GM23338 (cell line): ENCODE results near the gene SLCO4A1. TPM values are rescaled to one million over a fixed set of nuclear protein-coding genes. Genes with fewer than 3 reads are reported as not detected.

ENCODE experiments used
- ATAC-seq: fragments of 200-7000 bp; cut with Tn5 transposase; 3 replicates; pipeline ENCODE4 v1.9.1; 2020
- DNase-seq: peaks from one replicate; pipeline ENCODE4 v3.0.0-alpha.2; 2015; ENCODE audit warnings: low spot score
- H2AFZ ChIP-seq: fragments of 200-600 bp; sonication (generic); 2 replicates; pipeline ENCODE4 v1.8.0; 2016; ENCODE audit warnings: antibody characterized with exemption, mild to moderate bottlenecking, moderate library complexity
- H3F3A ChIP-seq: fragments of 200-600 bp; sonication (generic); replicated peaks from 2 replicates; pipeline ENCODE4 v1.8.0; 2017; ENCODE audit warnings: antibody characterized with exemption, mixed run types, low read depth
- H3K27ac ChIP-seq: fragments of 200-600 bp; sonication (generic); 2 replicates; pipeline ENCODE4 v1.6.1; 2016; ENCODE audit warnings: low read depth
- H3K27me3 ChIP-seq: fragments of 200-600 bp; sonication (generic); 2 replicates; pipeline ENCODE4 v1.8.0; 2016; ENCODE audit warnings: mild to moderate bottlenecking, mixed run types, moderate library complexity; ENCODE audit not compliant: insufficient read depth
- H3K36me3 ChIP-seq: fragments of 200-600 bp; sonication (generic); 2 replicates; pipeline ENCODE4 v1.8.0; 2016; ENCODE audit warnings: mild to moderate bottlenecking; ENCODE audit not compliant: insufficient read depth
- H3K4me1 ChIP-seq: fragments of 200-600 bp; sonication (generic); 2 replicates; pipeline ENCODE4 v1.8.0; 2016; ENCODE audit warnings: mild to moderate bottlenecking, moderate library complexity; ENCODE audit not compliant: insufficient read depth
- H3K4me2 ChIP-seq: fragments of 200-600 bp; sonication (generic); 2 replicates; pipeline ENCODE4 v1.7.1; 2017; ENCODE audit warnings: mixed run types
- H3K4me3 ChIP-seq: fragments of 200-600 bp; sonication (generic); 2 replicates; pipeline ENCODE4 v1.6.1; 2016; ENCODE audit warnings: mixed run types
- H3K79me2 ChIP-seq: fragments of 200-600 bp; sonication (generic); replicated peaks from 2 replicates; pipeline ENCODE4 v1.8.0; 2017; ENCODE audit warnings: mild to moderate bottlenecking; ENCODE audit not compliant: insufficient read depth
- H3K9me2 ChIP-seq: fragments of 200-600 bp; sonication (generic); 2 replicates; pipeline ENCODE4 v1.8.0; 2017; ENCODE audit not compliant: insufficient read depth
- H4K20me1 ChIP-seq: fragments of 200-600 bp; sonication (generic); replicated peaks from 2 replicates; pipeline ENCODE4 v1.8.0; 2017; ENCODE audit warnings: mild to moderate bottlenecking; ENCODE audit not compliant: insufficient read depth
- H3K27ac Mint-ChIP-seq: 2 replicates; pipeline ENCODE4 v1.8.0; 2020; ENCODE audit warnings: inconsistent platforms, mild to moderate bottlenecking, moderate library complexity, mixed read lengths
- H3K27me3 Mint-ChIP-seq: 3 replicates; pipeline ENCODE4 v1.8.0; 2022; ENCODE audit warnings: low read depth, mild to moderate bottlenecking, moderate library complexity, mixed read lengths, inconsistent platforms; ENCODE audit not compliant: insufficient read depth, poor library complexity
- H3K36me3 Mint-ChIP-seq: 3 replicates; pipeline ENCODE4 v1.8.0; 2021; ENCODE audit warnings: low read depth, mild to moderate bottlenecking, inconsistent platforms, moderate library complexity, mixed read lengths
- H3K4me1 Mint-ChIP-seq: 3 replicates; pipeline ENCODE4 v1.8.0; 2020; ENCODE audit warnings: mild to moderate bottlenecking, inconsistent platforms, mixed read lengths
- H3K4me3 Mint-ChIP-seq: 3 replicates; pipeline ENCODE4 v1.8.0; 2021; ENCODE audit warnings: moderate library complexity, mild to moderate bottlenecking, inconsistent platforms, mixed read lengths
- H3K9me3 Mint-ChIP-seq: 3 replicates; pipeline ENCODE4 v1.8.0; 2020; ENCODE audit warnings: moderate library complexity, mild to moderate bottlenecking, inconsistent platforms, mixed read lengths
- CREB1 ChIP-seq: fragments of 250-450 bp; sonication (Bioruptor Pico); IDR thresholded peaks from 2 replicates; pipeline ENCODE4 v1.5.0; 2020; ENCODE audit warnings: low read depth, mild to moderate bottlenecking, moderate library complexity
- EZH2 ChIP-seq: fragments of 200-600 bp; sonication (generic); IDR thresholded peaks from one replicate; pipeline ENCODE4 v1.8.0; 2017; ENCODE audit warnings: antibody characterized with exemption, mild to moderate bottlenecking, low read depth; ENCODE audit not compliant: unreplicated experiment
- NANOG ChIP-seq: IDR thresholded peaks from 2 replicates; pipeline ENCODE4 v1.6.1; 2016; ENCODE audit warnings: antibody characterized with exemption, borderline replicate concordance
- POLR2AphosphoS5 ChIP-seq: IDR thresholded peaks from 2 replicates; pipeline ENCODE4 v1.6.1; 2016; ENCODE audit warnings: antibody characterized with exemption, low read depth
- STAT1 ChIP-seq: IDR thresholded peaks from one replicate; pipeline ENCODE4 v1.6.1; 2016; ENCODE audit warnings: antibody characterized with exemption; ENCODE audit not compliant: unreplicated experiment
- ZNF114 ChIP-seq: fragments of 250-450 bp; sonication (Bioruptor Pico); IDR thresholded peaks from 2 replicates; pipeline ENCODE4 v1.5.0; 2020; ENCODE audit warnings: mild to moderate bottlenecking, moderate library complexity
- ZNF331 ChIP-seq: fragments of 250-450 bp; sonication (Bioruptor Pico); IDR thresholded peaks from 2 replicates; pipeline ENCODE4 v1.5.0; 2020; ENCODE audit warnings: low read depth, mild to moderate bottlenecking, moderate library complexity
- polyA plus RNA-seq: library from polyadenylated mRNA; unstranded; fragments of >200 nt; fragmentation: Nextera tagmentation; extraction: Ambion mirVana; gene quantifications from 2 replicates; pipeline ENCODE4 v1.2.1, GENCODE V29; 2016
- total RNA-seq: library from RNA; depleted of rRNA; stranded (reverse); fragments of >200 nt; shearing (Covaris generic); gene quantifications from 2 replicates; pipeline ENCODE4 v1.2.3, GENCODE V29; 2014
- TF ChIP-seq, protein P1 (sequence below): IDR thresholded peaks from 2 replicates; pipeline ENCODE4 v1.6.1; 2016; ENCODE audit warnings: antibody characterized with exemption
- TF ChIP-seq, protein P2 (sequence below): IDR thresholded peaks from one replicate; pipeline ENCODE4 v1.6.1; 2018; ENCODE audit warnings: antibody characterized with exemption; ENCODE audit not compliant: unreplicated experiment
- TF ChIP-seq, protein P3 (sequence below), 2 experiments: fragments of 200-600 bp in 1 of 2; sonication (generic) in 1 of 2; conservative IDR thresholded peaks; 2 replicates each; pipeline versions ENCODE4 v1.5.1 to v1.6.1; 2016 to 2017; ENCODE audit warnings: antibody characterized with exemption in 2 of 2, low read depth in 2 of 2, mild to moderate bottlenecking in 2 of 2, moderate library complexity in 1 of 2

The SLCO4A1 gene
- total and polyA plus RNA-seq, 2 experiments from 2014 or later, result 28.5 to 41.6 TPM

DNA sequence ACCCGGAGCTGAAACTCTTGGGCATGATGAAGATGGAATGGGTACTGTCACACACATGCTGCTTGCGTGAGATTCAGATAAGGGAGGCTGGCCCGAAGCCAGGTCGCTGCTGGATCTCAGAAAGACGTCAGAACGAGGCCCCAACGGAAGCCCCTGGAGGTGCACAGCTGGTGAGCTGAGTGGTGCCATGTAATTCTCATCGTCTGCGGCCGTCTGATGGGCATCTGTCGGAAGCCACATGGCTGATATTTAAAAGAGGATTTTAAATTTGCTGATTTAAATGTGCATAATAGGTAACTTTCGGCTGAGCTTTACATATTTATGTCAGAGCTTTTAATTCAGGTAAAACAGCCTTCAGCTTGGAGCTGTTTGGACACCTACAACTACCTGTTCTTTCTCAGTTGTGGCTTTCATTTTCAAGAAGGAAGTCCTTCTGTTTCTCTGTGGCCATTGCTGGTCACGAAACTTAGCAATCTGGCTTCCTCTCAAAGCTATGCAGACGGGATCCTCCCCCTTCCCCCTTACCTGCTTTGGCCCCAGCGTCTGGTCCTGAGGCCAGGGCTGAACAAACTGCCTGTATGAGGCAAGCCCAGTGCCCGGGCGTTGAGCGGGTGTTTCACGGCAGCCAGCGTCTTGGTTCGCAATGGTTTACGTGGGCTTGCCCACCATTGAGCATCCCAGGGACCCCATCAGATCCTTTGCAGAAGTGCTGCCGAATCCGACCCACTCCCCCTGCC, 9.2 kb downstream of the SLCO4A1 start (continued):
- TF ChIP-seq, protein P1, sequence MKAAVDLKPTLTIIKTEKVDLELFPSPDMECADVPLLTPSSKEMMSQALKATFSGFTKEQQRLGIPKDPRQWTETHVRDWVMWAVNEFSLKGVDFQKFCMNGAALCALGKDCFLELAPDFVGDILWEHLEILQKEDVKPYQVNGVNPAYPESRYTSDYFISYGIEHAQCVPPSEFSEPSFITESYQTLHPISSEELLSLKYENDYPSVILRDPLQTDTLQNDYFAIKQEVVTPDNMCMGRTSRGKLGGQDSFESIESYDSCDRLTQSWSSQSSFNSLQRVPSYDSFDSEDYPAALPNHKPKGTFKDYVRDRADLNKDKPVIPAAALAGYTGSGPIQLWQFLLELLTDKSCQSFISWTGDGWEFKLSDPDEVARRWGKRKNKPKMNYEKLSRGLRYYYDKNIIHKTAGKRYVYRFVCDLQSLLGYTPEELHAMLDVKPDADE, result no peak

DNA sequence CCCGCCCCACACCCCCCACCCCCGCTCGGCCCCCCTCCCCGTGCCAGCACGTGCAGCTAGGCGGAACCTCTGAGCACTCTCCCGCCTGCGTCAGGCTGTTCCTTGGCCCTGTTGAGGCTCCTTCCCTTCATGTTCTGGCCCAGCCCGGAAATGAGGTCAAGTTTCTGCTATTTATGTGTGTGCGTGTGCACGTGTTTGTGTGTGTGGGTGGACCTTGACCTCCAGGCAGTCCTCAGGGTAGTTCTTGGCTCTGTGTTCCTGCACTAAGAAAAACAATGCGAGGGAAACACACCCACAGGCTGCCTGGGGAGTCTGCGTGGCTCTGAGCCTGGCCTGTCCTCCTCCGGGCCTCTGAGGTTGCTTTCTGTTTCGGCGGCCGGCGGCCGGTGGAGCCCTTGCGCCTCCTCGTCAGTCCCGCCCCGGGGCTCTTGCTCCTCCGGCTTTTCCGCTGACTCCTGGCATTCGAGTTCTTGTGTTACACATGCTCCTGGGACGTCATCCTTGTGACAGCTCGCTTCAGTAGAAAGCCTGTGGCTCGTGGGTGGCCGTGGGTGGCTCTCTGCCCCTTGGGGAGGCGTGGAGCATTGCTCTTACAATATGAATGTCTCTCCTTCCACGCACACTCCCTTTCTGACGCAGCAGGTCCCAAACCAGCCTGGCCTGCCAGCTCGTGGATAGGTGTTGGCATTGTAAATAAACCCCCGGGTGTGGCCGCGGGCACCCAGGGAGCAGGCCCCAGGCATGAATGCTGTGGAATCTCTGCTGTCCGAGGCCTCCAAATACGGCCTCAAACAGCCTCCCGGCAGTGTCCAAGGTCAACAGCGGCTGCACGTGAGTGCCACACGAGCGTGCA, 10.0 kb downstream of the SLCO4A1 start:
- no peak overlapping the region for H3K27ac Mint-ChIP-seq
- DNase-seq, result peak; percentile 61

DNA sequence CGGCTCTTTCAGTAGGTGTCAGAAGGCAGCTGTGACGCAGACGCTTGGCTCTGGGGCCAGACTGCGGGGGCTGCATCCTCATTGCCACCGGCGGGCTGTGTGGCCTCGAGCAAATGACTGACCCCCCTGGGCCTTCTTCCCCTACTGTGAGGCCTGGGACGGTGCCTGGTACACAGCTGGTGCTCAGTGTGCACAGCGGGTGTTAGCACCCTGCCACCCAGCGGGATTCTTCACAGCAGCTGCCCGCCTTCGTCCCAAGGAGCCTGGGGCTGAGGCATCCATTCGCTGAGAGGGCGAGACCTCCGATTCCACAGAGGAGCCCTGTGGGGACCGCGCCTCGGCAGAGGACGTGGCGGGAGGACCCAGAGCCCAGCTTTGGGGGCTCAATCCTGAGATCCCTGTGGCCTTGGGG, 10.6 kb downstream of the SLCO4A1 start:
- Histone ChIP-seq H4K20me1 (peaks cover 15% of the 10 kb centered on the region), H3K4me3 (no peak overlapping the region), H3K27me3 (no peaks in the 10 kb centered on the region), H3K9me2 (no peaks in the 10 kb centered on the region), H3K4me1 (peaks cover 9% of the 10 kb centered on the region), H3K36me3 (no peaks in the 10 kb centered on the region), H2AFZ (no peak overlapping the region), H3K79me2 (peaks cover 59% of the 10 kb centered on the region), H3K27ac (no peak overlapping the region), H3F3A (no peaks in the 10 kb centered on the region; the same call in 1 of the 2 replicates), H3K4me2 (no peak overlapping the region)
- no peak for DNase-seq
- Mint-ChIP-seq H3K27me3 (peaks cover 5% of the 10 kb centered on the region), H3K27ac (no peak overlapping the region), H3K9me3 (no peaks in the 10 kb centered on the region), H3K36me3 (no peaks in the 10 kb centered on the region; the same call in 2 of the 3 replicates), H3K4me3 (no peak overlapping the region), H3K4me1 (peaks cover 18% of the 10 kb centered on the region)
- no peak for ATAC-seq
- TF ChIP-seq POLR2AphosphoS5 (no peak), ZNF114 (CRISPR knock-in tag) (no peak), ZNF331 (CRISPR knock-in tag) (no peak), STAT1 (no peak)
- TF ChIP-seq, protein P2, sequence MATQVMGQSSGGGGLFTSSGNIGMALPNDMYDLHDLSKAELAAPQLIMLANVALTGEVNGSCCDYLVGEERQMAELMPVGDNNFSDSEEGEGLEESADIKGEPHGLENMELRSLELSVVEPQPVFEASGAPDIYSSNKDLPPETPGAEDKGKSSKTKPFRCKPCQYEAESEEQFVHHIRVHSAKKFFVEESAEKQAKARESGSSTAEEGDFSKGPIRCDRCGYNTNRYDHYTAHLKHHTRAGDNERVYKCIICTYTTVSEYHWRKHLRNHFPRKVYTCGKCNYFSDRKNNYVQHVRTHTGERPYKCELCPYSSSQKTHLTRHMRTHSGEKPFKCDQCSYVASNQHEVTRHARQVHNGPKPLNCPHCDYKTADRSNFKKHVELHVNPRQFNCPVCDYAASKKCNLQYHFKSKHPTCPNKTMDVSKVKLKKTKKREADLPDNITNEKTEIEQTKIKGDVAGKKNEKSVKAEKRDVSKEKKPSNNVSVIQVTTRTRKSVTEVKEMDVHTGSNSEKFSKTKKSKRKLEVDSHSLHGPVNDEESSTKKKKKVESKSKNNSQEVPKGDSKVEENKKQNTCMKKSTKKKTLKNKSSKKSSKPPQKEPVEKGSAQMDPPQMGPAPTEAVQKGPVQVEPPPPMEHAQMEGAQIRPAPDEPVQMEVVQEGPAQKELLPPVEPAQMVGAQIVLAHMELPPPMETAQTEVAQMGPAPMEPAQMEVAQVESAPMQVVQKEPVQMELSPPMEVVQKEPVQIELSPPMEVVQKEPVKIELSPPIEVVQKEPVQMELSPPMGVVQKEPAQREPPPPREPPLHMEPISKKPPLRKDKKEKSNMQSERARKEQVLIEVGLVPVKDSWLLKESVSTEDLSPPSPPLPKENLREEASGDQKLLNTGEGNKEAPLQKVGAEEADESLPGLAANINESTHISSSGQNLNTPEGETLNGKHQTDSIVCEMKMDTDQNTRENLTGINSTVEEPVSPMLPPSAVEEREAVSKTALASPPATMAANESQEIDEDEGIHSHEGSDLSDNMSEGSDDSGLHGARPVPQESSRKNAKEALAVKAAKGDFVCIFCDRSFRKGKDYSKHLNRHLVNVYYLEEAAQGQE, result no peak
- TF ChIP-seq, protein P1, result no peak

More for the DNA sequence above, 10.0 kb downstream of the SLCO4A1 start:
- Histone ChIP-seq H2AFZ (no peak overlapping the region), H3K36me3 (no peaks in the 10 kb centered on the region), H3K27ac (no peak overlapping the region), H3F3A (no peaks in the 10 kb centered on the region; the same call in 1 of the 2 replicates), H3K4me1 (peaks cover 9% of the 10 kb centered on the region), H3K9me2 (no peaks in the 10 kb centered on the region), H3K27me3 (no peaks in the 10 kb centered on the region), H3K79me2 (peaks cover 66% of the 10 kb centered on the region), H3K4me2 (no peak overlapping the region), H3K4me3 (no peak overlapping the region), H4K20me1 (peaks cover 15% of the 10 kb centered on the region)
- H3K36me3 Mint-ChIP-seq, result no peaks in the 10 kb centered on the region; the same call in 2 of the 3 replicates
- peak overlapping the region; percentile 59; the same call in 2 of the 3 replicates for H3K4me3 Mint-ChIP-seq
- no peaks in the 10 kb centered on the region for H3K9me3 Mint-ChIP-seq
- TF ChIP-seq POLR2AphosphoS5 (no peak), EZH2 (no peak), CREB1 (peak; percentile 68), NANOG (no peak)
- TF ChIP-seq, protein P3, sequence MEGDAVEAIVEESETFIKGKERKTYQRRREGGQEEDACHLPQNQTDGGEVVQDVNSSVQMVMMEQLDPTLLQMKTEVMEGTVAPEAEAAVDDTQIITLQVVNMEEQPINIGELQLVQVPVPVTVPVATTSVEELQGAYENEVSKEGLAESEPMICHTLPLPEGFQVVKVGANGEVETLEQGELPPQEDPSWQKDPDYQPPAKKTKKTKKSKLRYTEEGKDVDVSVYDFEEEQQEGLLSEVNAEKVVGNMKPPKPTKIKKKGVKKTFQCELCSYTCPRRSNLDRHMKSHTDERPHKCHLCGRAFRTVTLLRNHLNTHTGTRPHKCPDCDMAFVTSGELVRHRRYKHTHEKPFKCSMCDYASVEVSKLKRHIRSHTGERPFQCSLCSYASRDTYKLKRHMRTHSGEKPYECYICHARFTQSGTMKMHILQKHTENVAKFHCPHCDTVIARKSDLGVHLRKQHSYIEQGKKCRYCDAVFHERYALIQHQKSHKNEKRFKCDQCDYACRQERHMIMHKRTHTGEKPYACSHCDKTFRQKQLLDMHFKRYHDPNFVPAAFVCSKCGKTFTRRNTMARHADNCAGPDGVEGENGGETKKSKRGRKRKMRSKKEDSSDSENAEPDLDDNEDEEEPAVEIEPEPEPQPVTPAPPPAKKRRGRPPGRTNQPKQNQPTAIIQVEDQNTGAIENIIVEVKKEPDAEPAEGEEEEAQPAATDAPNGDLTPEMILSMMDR (conservative IDR thresholded peaks at IDR 0.05; ENCODE audit: low read depth in 2 of 2), result no peak
- H3K27me3 Mint-ChIP-seq, result peaks cover 5% of the 10 kb centered on the region
- peaks cover 18% of the 10 kb centered on the region for H3K4me1 Mint-ChIP-seq
- peak; percentile 65 for ATAC-seq
